DMS53 treated with DMSO at 0.1 percent for 48 hours (cell line): ENCODE measurements around the gene NKAPL.

Experiments used
- DNase-seq: peaks from one replicate; lab custom pipeline; 2025; ENCODE audit not compliant: unreplicated experiment; lab: John Stamatoyannopoulos, UW

NKAPL gene

DNA sequence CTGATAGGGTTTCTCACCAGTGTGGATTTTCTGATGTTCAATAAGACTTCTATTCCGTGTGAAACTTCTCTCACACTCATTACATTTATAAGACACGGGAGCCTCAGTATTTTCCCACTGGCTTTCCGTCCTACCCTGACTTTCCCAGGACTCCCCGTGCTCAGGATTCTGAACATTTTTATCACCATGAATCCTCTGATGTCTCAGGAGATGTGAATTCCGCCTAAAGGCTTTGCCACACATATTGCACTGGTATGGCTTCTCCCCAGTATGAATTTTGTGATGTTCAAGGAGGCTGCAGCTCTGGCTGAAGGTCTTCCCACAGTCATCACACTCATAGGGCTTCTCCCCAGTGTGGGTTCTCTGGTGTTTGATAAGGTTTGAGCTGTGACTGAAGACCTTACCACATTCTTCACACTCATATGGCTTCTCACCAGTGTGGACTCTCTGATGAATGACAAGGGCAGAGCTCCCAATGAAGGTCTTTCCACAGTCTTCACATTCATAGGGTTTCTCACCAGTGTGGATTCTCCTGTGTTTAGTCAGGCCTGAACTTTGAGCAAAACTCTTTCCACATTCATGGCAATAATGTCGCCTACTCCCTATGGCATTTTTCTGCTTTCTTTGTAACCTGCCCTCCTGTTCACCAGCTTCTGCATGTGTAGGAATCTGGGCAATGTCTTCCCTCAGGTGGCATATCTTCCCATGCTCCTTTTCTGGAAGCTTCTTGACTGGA, 13.7 kb upstream of the NKAPL start:
- no peak for DNase-seq

DNA sequence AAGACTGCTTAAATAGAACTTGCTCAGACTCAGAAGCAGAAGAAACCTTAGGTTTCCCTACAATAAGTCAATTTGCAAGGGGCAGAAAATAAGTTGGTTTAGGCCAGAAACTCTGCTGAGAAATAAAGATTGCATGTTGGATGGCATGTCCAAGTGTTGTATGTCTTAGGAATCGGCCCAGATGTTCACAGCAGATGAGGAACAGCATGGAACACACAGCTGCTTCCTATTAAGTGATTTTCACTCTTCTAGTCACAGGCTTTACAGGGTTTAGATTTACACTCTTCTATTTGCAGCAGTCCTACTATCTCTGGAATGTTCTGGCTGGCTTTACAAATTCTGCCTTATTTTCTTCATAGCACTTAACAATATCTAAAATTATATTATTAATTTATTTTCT, 10.2 kb upstream of the NKAPL start:
- DNase-seq, result no peak

DNA sequence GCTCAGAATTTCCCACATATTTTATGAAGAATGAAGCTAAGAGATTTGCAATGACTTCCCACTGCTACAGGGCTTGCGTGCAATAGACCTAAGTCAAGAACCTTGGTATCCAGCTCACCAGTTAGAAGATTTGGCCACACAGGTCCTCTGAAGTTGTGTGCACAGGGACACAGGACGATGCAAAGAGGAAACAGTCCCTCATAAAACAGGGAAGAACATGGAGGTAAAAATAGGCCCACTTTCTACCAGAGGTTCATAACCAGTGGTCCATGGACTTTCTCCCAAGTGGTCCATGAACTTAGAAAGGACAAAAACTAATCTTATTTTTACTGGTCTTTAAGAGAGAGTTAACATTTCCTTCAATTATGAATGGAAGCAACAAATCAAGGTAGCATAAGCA, 8.3 kb upstream of the NKAPL start:
- no peak for DNase-seq

DNA sequence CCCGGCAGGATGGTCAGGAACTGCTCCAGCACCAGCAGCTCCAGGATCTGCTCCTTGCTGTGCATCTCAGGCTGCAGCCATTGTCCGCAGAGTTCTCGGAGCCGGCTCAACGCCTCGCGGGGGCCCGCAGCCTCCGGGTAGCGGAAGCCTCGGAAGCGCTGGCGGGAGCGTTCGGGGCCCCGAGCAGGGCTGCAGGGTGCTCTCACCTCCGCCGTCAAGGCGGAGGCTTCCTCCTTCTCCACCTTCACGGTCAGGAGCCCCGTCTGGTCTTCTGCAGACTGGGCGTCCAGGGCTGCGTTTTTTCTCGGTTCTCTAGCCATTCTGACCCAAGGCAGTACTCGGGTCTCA, 7.5 kb upstream of the NKAPL start:
- peak; percentile 5 for DNase-seq

DNA sequence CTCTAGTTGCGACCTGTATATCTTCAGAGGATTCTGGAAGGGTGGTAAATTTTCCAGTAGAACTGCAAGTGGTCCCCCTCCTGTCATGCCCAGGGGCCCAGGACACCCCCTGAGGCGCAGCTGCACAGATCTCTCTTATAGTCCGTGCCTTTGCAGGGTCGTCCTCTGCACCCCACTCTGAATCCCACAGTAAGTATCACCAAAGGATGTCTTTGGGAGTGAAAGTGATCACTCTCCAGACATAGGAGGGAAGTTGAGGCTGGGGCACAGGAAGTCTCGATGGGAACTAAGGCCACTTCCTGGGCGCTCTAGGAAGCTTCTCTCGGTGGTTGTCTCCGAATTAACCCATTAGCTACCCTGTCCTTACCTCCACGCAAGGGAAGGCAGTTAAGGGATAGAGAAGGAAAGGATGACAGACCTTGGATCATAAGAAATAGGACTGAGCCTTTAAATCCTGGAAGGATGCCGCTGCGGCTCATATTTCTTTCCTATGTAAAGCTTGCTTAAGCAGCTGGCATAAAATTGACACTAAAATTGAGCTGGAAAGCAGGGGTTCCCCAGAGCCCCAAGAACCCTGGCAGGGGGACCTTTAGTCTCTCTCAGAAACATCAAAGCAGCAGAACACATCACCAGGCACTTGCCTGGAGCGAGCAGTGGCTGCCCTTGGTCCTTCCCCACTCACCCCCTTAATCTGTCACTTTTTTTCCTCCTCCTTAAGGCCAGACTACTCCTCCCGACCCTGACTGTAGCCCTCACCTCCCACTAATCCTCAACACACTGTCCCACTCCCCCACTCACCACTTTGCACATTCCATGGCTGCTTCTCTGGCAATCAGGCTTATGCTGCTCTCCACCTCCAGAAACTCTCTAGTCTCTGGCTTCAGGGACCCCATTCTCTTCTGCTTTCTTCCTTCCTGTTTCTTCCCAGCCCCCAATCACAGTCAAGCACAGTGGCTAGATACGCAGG, 6.8 kb upstream of the NKAPL start, which contains the start of gene ZKSCAN4:
Gene ZKSCAN4, minus strand, starts transcription at position 261 of the 967 bp plus-strand sequence. CDS start 289 bp downstream, outside the sequence.
- peak; percentile 68 for DNase-seq

DNA sequence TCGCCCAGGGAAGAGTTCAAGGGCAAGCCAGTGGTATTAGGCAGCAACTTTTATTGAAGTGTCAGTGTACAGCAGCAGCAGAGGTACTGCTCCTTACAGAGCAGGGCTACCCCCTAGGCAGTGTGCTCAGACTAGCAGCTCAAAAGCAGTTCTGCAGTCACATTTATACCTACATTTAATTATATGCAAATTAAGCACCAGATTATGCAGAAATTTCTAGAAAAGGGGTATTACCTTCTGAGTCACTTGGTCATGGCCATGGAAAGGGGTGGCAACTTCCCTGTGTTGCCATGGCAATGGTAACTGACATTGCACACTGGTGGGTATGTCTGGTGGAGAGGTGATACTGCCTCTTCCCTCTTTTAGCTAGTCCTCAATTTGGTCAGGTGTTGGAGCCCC, 5.0 kb upstream of the NKAPL start:
- no peak for DNase-seq

DNA sequence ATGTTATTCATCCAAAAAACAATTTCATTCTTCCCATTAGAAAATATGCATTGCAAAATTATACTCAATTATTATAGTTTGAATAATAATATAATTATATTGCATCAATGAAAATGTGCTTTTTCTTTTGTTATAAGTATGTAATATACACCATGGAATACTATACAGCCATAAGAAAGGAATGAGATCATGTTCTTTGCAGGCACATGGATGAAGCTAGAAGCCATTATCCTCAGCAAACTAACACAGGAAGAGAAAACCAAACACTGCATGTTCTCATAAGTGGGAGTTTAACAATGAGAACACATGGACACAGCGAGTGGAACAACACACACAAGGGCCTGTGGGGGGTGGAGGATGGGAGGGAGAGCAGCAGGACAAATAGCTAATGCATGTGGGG, 2.1 kb upstream of the NKAPL start:
- DNase-seq, result no peak

DNA sequence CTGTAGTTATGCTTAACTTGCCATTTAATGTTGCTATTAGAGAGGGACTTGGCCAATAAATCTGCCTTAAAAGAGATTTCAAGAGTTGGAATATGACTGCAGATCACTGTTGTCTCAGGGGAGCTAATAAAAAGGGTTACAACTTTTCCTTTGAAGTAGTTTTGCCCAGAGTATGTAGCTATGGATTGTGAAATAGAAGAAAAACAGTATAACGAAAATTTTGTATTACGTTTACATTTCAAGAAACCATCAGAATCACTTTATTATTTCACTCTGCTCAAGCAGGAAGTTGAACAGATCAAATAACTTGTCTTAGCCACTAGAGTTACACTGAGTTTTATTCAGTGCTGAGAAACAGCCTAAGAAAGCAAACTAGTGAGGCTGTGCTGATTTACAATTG, 4.8 kb downstream of the NKAPL start:
- DNase-seq, result no peak

DNA sequence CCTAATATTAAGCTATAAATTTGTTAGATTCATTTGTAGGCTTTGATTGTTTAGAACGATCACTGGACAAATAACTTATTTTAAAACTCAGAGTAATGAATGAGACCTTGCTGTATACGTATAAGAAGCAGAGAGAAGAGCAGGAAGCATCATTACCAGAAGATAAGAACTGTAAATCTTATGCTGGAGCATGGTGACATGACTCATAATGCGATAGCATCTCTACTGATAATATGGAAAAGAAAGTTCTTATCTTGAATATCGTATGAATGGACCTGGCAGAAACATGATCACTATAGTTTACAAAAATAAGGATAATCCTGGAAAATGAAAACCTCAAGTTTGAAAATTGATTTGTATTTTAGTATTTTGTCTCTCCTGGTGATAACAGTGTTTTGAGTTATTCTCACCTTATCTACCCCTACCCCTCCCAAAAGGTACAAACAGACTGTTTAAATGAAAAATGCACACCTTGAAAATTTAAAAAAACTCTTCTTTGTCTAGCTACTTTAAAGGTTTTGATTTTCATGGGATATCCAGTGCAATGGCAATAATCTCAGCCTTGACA, 5.8 kb downstream of the NKAPL start:
- no peak for DNase-seq

DNA sequence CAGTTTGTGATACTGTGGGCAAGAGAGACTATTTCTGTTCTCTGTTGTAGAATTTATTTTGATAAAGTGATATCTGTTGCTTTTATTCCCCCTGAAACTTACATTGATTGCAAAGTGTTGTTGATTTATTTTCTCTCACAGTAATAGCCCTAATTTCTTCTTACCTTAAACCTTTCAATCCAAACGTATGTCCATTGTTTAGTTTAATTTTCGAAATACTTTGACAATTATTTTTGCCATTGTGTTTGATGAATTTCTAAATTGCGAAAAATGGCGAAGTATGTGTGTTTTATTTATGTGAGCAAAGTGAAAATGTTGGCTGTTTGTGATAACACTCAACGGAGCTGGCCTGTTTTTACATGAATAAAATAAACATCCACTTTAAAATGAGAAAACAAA, 7.5 kb downstream of the NKAPL start:
- DNase-seq, result no peak

DNA sequence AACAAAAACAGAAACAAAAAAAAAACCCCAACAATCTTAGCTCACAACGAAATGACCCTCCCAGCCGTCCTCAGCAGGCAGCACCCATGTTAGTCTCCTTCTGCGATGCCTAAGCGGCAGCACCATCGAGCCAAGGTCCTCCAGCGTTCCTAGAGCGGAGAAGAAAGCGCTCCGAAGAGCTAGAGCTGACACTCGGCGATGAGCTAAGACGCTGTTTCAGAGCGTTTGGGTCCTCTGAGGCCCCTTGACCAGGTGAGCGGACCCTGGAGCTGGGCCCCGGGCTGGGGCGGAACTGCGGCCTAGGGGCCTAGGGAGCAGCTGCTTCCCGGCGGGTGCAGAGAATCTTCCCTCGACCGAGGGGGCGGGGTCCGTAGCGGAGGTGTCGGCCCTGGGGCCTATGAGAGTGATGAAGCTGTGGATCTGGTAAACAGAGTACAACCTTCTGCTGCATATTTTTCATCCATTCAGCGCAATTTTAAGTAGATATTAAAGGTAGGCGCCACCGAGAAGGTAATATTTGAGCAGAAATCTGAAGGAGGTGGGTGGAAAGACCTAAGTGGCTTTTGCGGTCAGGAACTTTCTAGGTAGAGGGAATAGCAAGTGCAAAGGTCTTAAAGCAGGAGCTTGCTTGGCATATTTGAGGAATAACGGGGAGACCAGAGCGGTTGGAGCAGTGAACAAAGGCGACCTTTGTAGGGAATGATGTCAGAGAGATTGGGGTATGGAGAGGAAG, 8.0 kb downstream of the NKAPL start, which contains the start of gene ZSCAN26:
Gene ZSCAN26, plus strand, starts transcription at position 182 of the 733 bp plus-strand sequence. CDS start 4,777 bp downstream, outside the sequence.
- peak; percentile 68 for DNase-seq

DNA sequence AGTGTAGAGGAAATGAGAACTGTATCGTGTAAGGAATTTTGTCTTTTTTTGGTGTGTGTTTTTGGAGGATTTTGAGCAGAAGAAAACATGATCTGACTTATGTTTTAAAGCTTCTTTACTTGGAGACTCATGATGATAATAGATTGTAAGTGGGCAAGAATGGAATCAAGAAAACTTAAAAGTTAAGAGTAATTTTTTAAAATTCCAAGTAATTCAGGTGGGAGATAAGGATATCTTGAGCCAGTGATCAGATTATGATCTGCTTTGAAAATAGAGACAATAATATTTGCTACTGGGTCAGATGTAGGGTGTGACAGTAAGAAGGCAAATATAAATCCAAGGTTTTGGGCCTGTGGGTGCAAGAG, 8.6 kb downstream of the NKAPL start:
- DNase-seq, result no peak

DNA sequence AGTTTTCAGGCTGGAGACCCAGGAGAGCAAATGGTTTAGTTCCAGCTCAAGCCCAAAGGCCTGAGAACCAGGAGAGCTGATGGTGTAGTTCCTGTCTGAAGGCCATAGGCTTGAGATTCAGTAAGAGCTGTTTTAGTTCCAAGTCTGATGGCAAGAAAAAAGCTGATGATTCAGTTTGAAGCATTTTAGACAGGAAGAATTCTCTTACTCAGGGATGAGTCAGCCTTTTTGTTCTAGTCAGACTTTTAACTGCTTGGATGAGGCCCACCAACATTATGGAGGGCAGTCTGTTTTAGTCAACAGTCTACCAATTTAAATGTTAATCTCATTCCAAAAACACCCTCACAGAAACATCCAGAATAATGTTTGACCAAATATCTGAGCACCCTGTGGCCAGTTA, 10.4 kb downstream of the NKAPL start:
- no peak for DNase-seq

DNA sequence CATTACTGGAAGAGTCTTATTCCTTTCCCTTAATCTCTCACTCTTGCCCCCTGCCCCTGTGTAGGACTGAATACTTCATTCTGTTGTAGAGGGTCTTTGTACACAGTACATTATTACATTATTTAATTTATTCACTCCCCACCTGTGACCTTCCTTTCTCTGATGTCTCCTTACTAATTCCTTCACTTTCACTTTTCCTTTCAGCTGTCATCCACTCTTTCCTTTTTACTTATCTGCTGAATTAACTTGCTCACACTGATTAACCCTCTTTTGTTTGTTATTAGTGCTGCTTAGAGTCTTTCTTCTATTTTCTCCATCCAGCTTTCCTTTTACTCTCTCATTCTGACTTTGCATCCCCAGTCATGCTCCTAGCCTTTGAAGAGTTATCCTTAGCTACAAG, 15.8 kb downstream of the NKAPL start:
- no peak for DNase-seq

DNA sequence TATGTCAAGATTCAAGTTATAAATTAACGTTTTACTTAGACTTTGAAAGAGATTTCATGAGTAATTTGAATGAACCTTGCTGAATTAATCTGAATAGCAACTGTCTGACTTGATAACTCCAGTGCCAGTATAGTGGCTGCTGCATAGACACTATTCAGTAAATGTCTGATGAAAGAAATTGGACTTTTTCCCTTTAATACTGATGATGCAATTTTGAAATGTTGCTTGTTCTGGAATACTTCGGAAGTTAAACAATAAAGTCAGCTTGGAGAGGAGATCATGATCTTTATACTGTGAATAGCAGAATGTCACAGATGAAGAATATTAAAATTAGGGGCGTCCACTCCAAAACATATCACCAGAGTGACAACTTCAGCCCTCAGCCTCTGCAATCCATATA, 18.6 kb downstream of the NKAPL start:
- DNase-seq, result no peak

DNA sequence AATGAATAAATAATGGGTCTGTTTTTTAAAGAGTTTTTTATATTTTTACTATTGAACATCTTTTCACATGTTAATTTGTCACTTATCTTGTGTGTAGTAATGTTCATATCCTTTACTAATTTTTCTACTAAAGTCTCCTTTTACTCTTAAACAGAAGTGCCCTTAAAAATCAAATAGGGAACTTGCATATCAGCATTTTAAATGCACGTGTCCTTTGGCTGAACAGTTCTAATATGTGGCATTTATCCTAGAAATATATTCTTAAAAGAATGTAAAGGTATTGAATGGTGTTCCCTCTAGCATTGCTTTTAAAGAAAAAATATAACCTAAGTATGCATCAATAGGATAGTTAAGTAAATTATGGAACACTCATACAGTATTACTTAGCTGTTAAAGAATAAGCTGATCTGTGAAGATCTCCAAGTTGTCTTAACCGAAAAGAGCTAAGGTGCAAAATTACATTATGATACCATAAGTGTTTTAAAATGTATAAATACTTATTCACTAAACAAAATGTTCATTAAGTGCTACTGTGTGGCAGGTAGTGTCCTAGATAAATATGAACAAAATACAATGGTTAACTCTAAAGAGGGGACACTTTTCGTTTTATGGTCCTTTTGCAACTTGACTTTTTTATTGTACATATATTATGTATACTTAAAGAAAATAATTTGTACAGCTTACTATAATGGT, 21.6 kb downstream of the NKAPL start:
- no peak for DNase-seq

DNA sequence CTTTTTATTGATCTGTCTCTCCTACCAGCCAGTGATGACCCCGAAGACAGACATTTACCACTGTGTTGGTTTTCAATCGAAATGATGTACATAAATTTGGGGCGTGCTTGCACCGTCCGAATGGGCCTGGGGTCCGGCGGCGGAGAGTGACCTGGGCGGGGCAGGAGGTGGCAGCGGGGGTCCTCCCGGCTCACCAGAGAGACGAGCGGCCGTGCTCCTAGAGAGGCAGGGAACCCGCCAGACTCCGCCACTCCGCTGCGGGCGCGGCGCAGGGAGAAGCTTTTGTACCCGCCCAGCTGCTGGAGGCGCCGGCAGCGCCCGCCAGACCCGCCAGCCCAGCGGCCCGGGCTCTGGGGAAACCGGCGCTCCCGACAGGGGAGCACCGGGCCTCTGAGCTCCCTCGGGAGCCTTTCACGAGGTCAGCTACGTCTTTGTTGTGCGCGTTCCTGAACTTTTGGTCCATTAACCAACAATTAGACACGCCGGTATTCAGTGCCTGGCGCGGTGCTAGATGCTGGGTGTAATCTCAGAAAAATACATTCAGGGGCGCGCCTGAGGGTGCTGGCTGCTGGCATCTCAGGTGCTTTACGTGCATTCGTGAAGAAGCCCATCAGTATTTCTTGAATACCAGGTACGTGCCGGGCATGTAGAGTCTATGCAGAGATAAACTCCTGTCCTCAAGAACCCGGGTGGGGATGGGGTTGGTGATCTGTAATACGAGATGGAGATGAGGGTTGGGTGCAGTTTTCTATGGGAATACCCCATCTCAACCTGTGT, 22.4 kb downstream of the NKAPL start, which contains the start of gene PGBD1:
Gene PGBD1, plus strand, starts transcription at position 285 of the 777 bp plus-strand sequence. CDS start 2,242 bp downstream, outside the sequence.
- peak; percentile 54 for DNase-seq

DNA sequence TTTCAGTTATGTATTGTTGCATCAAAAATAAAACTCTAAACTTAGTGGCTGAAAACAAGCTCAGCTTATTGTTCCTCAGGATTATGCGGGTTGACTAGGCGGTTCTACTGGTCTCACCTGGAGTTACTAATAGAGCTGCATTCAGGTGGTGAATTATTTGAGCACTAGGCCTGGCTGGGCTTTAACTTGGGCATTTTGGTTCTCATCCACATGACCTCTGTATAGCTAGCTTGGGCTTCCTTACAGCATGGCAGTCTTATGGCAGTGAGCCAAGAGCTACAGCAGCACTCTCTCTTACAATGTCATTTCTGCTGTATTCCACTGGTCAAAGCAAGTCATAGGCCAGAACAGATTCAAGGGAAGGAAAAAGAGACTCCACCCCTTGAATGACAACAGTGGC, 23.8 kb downstream of the NKAPL start:
- DNase-seq, result no peak

DNA sequence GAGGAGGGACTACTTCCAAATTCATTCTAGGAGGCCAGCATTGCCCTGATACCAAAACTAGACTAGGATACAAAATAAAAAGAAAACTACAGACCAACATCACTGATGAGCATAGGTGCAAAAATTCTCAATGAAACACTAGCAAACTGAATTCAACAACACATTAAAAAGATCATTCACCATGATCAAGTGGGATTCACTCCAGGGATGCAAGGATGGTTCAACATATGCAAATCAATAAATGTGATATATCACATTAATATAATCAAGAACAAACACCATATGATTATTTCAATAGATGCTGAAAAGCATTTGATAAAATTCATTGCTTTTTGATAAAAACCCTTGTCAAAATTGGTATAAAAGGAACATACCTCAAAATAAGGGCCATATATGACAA, 32.5 kb downstream of the NKAPL start:
- DNase-seq, result no peak

DNA sequence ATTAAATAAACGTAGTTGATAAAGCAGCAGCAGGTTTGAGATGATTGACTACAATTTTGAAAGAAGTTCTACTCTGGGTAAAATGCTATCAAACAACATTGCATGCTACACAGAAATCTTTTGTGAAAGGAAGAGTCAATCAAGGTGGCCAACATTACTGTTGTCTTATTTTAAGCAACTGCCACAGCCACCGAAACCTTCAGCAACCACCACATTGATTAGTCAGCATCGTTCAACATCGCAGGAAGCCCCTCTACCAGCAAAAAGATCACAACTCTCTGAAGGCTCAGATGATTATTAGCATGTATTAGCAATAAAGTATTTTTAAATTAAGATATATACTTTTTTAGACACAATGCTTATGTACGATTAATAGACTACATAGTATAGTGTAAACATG, 36.2 kb downstream of the NKAPL start:
- DNase-seq, result no peak
